NB4 (cell line): ENCODE measurements around the gene CCNE1.

Experiments used
- MYC ChIP-seq: IDR thresholded peaks from 2 replicates; pipeline ENCODE4 v1.6.1; 2011; ENCODE audit warnings: low read depth, low read length
- POLR2A ChIP-seq: IDR thresholded peaks from 2 replicates; pipeline ENCODE4 v1.6.1; 2011; ENCODE audit warnings: mild to moderate bottlenecking; ENCODE audit not compliant: insufficient read length; ENCODE audit errors: extremely low read depth
- TF ChIP-seq, protein P1 (sequence below): IDR thresholded peaks from one replicate; pipeline ENCODE4 v1.5.1; 2012; ENCODE audit warnings: low read depth, low read length

DNA sequence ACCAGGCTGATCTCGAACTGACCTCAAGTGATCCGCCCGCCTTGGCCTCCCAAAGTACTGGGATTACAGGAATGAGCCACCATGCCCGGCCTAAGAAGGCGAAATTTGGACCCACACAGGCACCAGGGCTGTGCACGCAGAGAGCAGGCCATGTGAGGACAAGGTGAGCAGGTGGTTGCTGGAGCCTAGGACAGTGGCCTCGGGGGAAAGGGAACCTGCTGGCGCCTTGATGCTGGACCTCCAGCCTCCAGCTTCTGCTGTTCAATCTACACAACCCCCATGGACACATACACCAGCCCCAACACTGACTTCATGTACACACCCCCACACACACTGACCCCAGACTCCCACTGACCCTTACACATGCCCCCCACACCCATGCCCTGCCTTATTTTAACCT, 41.8 kb upstream of the CCNE1 start:
- TF ChIP-seq, protein P1, sequence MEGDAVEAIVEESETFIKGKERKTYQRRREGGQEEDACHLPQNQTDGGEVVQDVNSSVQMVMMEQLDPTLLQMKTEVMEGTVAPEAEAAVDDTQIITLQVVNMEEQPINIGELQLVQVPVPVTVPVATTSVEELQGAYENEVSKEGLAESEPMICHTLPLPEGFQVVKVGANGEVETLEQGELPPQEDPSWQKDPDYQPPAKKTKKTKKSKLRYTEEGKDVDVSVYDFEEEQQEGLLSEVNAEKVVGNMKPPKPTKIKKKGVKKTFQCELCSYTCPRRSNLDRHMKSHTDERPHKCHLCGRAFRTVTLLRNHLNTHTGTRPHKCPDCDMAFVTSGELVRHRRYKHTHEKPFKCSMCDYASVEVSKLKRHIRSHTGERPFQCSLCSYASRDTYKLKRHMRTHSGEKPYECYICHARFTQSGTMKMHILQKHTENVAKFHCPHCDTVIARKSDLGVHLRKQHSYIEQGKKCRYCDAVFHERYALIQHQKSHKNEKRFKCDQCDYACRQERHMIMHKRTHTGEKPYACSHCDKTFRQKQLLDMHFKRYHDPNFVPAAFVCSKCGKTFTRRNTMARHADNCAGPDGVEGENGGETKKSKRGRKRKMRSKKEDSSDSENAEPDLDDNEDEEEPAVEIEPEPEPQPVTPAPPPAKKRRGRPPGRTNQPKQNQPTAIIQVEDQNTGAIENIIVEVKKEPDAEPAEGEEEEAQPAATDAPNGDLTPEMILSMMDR, result no peak
- TF ChIP-seq POLR2A (no peak), MYC (no peak)
